Right kidney (tissue), 1 donor: ENCODE results near the gene MEPCE.

Source experiments
- DNase-seq: peaks from one replicate; pipeline ENCODE4 v3.0.0-alpha.2; 2016

The MEPCE gene

DNA sequence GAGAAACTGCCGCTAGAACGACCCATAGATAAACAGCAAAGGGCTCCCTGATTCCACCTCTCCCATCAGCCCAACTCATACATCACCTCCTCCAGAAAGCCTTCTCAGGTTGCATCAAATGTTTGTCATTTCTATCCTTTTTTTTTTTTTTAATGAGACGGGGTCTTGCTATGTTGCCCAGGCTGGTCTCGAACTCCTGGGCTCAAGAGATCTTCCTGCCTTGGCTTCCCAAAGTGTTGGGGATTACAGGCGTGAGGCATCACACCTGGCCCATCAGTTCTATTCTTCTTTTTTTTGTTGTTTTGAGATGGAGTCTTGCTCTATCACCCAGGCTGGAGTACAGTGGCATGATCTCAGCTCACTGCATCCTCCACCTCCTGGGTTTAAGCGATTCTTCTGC lies 27.4 kb downstream of the MEPCE start:
- DNase-seq, result no peak

DNA sequence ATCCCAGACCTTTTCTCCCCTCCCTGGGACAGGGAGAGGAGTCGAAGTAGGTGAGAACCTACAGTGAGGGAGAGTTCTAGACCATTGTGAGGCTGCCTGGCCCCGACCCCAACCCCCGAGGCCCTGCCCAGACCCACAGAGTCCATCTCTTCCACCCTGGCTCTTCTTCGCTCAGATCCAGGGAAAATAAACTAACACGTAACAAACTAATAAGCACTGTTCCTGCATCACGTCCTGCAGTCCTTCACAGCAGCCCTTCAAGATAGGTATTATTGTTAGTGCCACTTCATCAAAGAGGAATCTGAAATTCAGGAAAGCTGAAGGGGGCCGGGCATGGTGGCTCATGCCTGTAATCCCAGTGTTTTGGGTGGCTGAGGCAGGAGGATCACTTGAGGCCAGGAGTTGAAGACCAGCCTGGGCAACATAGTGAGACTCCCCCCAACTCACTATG lies 34.6 kb downstream of the MEPCE start, which contains the start of gene SPACDR:
Gene SPACDR, minus strand, starts transcription at position 51 of the 451 bp plus-strand sequence. CDS start 235 bp downstream, outside the sequence.
- no peak for DNase-seq

DNA sequence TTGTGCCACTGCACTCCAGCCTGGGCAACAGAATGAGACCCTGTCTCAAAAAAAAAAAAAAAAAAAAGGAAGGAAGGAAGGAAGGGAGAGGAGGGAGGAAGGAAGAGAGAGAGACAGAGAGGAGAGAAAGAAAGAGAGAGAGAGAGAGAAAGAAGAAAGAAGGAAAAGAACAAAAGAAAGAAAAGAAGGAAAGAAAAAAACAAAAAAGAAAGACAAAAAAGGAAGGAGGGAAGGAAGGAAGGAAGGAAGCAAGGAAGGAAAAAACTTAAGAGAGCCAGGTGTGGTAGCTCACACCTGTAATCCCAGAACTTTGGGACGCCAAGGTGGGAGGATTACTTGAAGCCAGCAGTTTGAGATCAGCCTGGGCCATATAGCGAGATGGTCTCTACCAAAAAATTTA lies 35.2 kb downstream of the MEPCE start:
- no peak for DNase-seq

DNA sequence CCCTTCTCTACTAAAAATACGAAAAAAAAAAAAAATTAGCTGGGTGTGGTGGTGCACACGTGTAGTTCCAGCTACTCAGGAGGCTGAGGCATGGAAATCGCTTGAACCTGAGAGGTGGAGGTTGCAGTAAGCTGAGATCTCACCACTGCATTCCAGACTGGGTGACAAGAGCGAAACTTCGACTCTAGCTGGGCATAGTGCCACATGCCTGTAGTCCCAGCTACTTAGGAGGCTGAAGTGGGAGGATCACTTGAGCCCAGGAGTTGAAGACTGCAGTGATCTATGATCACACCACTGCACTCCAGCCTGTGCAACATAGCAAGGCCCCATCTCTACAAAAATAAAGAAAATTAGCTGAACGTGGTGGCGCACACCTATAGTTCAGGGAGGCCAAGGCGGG lies 35.7 kb downstream of the MEPCE start:
- no peak for DNase-seq

DNA sequence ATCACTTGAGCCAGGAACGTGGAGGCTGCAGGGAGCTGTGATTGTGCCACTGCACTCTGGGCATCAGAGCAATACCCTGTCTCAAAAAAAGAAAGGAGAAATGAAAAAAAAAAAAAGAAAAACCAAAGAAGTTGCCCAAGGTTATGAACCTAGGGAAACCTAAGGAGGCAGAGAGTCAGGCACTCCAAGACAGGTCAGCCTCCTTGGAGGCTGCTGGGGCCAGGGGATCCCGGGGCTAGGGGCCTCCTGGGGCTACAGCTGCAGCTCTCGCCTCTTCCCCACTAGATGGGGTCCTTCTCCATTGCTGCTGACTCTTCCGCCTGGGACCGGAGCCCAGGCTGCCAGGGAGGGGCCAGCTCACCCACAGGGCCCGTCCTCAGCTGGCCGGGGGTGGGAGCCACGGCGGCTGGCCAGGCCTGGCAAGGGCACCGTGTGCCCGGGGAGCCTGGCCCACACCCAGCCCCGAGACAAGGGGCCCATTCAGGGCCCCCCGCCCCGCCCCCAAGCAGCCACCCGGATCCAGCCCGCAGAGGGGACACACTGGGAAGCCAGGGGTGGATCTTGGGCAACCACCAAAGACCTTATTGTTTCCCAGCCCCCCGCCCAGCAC lies 36.2 kb downstream of the MEPCE start:
- peak; percentile 50 for DNase-seq

GRCh38 chr7:100466653-100467605 lies 37.3 kb downstream of the MEPCE start:
- DNase-seq, result no peak

- no peak for DNase-seq
Measured at GRCh38 chr7:100467638-100468373, 38.2 kb downstream of the MEPCE start.

- DNase-seq, result peak; percentile 70
Measured at GRCh38 chr7:100469227-100470044, 39.8 kb downstream of the MEPCE start.

GRCh38 chr7:100471021-100471420 lies 41.4 kb downstream of the MEPCE start:
- no peak for DNase-seq

DNA sequence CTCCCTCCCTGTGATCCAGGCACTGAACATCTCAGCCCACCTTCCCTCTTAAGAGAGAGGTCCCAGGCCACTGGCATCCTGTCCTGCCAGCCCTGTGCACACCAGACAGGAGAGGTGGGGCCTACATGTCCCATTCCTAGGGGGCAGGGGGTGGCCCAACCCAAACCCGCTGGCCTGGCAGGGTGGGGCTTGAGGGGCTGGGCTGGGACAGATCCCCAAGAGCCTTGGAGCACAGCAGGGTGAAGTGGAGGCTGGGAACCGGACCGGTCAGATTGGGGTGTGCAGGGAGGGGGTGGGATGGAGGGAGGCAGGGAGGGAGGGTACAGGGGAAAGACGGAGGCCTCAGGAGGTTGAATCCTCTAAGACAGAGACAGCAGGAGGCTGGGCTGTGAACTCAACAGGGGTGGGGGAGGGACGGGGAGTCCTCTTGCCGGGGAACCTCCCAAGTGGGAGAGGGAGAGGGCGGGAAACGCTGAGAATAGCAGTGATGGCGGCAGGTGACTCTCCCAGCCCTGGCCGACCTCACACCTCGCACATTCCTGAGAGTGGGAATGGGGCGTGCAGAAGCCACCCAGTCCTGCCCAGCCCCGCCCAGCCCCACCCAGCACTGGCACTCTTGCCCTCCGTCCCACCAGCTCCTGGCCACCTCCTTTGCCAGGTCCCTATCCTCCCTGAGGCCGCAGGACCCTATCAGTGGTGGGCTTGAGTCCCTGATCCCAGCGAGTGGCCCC lies 42.7 kb downstream of the MEPCE start:
- no peak for DNase-seq

GRCh38 chr7:100472854-100473499 lies 43.3 kb downstream of the MEPCE start:
- DNase-seq, result no peak

- no peak for DNase-seq
Measured at GRCh38 chr7:100475549-100475948, 45.9 kb downstream of the MEPCE start.

GRCh38 chr7:100476101-100476780 lies 46.6 kb downstream of the MEPCE start:
- no peak for DNase-seq

DNA sequence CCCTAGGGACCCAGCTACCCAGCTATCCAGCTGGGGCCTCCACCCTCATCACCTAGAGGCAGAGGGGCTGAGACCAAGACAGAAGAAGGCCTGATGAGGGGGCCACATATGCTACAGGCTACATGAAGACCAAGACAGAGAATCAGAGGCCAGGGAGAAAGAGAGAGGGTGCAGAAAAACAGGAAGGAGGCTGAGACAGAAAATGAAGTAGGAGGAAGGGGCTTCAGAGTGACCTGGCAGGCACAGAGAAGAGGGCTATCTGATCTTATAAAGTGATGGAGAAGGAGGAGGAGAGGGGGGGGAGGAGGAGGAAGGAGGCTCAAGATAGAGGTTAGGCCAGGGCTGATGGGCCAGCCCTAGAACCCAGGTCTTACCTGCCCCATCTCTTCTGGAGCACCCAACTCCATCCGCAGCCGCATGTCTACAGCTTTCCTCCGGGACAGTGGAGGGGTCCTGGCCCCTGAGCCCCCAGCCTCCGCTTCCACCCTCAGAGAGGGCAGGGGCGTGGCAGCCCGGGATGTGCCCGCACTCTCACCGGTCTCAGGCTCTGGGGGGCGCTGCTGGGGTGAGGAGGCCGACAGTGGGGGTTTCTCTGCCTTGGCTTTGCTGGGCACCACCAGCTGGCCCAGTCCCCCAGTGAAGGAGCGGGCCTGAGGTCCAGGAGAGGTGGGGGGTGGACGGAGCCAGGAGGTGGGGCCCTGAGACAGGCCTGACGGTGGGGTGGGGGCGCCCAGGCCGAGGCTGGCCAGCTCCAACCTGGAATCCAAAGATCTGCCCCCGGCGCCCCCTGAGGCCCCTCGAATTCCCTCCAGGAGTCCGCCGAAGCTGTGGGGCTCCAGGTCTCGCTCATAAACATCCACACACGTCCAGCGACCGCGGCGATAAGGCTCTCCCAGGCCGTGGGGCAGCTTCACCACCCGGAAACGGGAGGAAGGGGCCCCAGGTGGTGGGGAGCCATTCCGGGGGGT lies 47.6 kb downstream of the MEPCE start:
- DNase-seq, result no peak

GRCh38 chr7:100477871-100478267 lies 48.2 kb downstream of the MEPCE start:
- no peak for DNase-seq

GRCh38 chr7:100478958-100479660 lies 49.5 kb downstream of the MEPCE start, which contains the start of gene TSC22D4:
Gene TSC22D4 (minus strand): TSS chr7:100479214. CDS start chr7:100478038, 1,176 bp downstream.
- peak; percentile 93 for DNase-seq

DNA sequence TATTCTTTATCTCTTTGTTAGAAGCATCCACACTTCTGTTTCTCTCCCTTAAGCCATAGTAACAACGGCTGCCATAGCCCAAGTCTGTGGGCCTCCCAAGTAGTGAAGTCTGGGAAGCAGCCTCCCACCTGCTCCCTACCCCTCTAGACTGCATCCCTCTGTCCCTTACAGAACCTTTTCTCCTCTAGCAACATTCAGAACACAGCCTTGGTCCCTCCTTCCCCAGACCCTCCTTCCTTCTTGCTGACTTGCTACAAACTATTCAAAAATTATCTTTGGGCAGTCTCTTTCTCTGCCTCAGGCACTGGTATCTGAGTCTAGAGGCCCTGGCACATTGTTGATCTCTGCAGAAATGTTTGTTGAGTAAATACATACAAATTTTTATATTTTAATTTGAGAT lies 51.8 kb downstream of the MEPCE start:
- no peak for DNase-seq

DNA sequence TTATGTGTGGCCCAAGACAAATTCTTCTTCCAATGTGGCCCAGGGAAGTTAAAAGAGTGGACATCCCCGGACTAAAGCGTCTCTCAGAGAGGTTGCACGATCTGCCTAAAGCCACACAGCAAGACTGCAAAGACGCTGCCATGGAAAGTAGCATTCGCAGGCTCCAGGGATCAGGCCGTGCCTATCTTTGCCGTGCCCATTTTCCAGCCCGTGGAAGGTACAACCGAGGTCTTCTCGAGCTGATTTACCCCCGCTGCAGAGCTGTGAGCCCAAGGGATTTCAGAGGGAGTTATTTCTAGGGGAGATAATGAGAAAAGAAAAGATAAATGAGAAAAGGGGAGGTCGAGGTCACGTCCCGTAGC lies 53.1 kb downstream of the MEPCE start:
- no peak for DNase-seq
